Choroid plexus epithelial cell (primary cell): ENCODE measurements around the gene PPM1M.

ENCODE experiments used
- DNase-seq: peaks from one replicate; pipeline ENCODE4 v3.0.0-alpha.2; 2010; ENCODE audit warnings: low read depth
- H3K4me3 ChIP-seq: 2 replicates; pipeline ENCODE4 v1.5.1; 2011; ENCODE audit warnings: low read depth, mild to moderate bottlenecking, control low read depth, low read length, moderate library complexity
- CTCF ChIP-seq: conservative IDR thresholded peaks from 2 replicates; pipeline ENCODE4 v1.5.1; 2011; ENCODE audit warnings: low read depth, mild to moderate bottlenecking, control low read depth, inconsistent platforms, low read length, moderate library complexity

Gene PPM1M

GRCh38 chr3:52216585-52217408 lies 28.8 kb upstream of the PPM1M start:
- no peak for TF ChIP-seq CTCF
- no peak overlapping the region for H3K4me3 ChIP-seq
- peak; percentile 61 for DNase-seq

- no peak for TF ChIP-seq CTCF
- H3K4me3 ChIP-seq, result no peak overlapping the region
- DNase-seq, result no peak
These were observed 28.2 kb upstream of the PPM1M start for GRCh38 chr3:52217409-52217805.

- DNase-seq, result no peak
- H3K4me3 ChIP-seq, result no peak overlapping the region
- no peak for TF ChIP-seq CTCF
These were observed 27.5 kb upstream of the PPM1M start for GRCh38 chr3:52218026-52218425.

GRCh38 chr3:52218454-52218853 lies 27.1 kb upstream of the PPM1M start:
- TF ChIP-seq CTCF, result no peak
- no peak overlapping the region for H3K4me3 ChIP-seq
- DNase-seq, result no peak

- H3K4me3 ChIP-seq, result no peak overlapping the region
- DNase-seq, result no peak
These were observed 26.5 kb upstream of the PPM1M start for GRCh38 chr3:52218937-52219650.

GRCh38 chr3:52220380-52221026 lies 25.1 kb upstream of the PPM1M start:
- no peak overlapping the region for H3K4me3 ChIP-seq
- DNase-seq, result peak; percentile 81
- TF ChIP-seq CTCF, result peak; percentile 96

More at GRCh38 chr3:52218937-52219650, 26.5 kb upstream of the PPM1M start:
- no peak for TF ChIP-seq CTCF
